ENCODE measurements around the gene SLC5A6. TPM values are rescaled to one million over a fixed set of nuclear protein-coding genes. Genes with fewer than 3 reads are reported as not detected.

SLC5A6 gene
- total and polyA plus RNA-seq, 2 of the 8 experiments (the other 6 are each of a cell fraction or from before 2014, with no cell fraction given): 118 to 183 TPM

DNA sequence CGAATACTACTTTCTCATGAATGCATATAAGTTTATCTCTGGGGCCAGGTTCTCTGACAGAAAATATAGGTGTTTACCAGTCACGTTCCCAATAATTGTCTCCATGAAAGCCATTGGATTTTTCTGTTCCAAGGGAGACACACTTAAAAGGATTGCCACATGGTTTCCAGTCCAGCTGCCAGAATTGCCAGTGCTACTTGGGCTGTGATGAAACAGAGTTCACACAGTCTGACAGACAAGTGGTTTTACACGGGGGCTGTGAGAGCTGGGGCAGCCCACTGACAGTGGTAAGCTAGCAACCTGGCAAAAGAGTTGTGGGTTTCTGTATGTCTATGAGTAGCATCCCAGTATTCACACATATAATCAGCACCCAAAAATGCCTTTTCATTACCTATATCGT, 28.0 kb downstream of the SLC5A6 start (continued):
- TF ChIP-seq BRCA1 (IDR thresholded peaks at IDR 0.05; ENCODE audit: low read depth, low read length) (no peak), SAP30 (IDR thresholded peaks at IDR 0.05; ENCODE audit: insufficient read depth, insufficient replicate concordance, low read length) (no peak), SP1 (IDR thresholded peaks at IDR 0.05; ENCODE audit: low read depth, low read length) (no peak)
